ENCODE results near the gene STXBP3.

DNA sequence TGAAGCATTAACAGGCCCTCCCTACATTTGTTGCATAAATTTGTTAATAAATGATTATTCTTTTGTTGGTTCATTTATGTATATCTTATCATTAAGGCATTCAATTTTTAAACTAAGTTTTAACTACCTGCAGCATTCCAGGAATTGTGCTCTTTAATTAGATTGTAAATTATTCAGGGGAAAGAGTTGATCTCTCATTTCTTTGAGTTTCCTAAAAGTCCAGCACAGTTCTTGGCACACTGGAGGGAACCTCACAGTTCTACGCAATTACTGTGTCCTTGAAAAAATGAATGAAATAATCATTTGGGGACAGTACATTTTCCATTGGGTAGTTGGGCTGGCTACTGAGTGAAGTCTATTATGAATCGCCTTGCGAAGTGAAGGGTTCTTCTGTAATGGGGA, 493 bp upstream of the STXBP3 start:
- TF ChIP-seq CTCF (IDR thresholded peaks at IDR 0.05; ENCODE audit: low read depth, low read length) (no peak), EZH2phosphoT487 (IDR thresholded peaks at IDR 0.05; ENCODE audit: low read depth) (no peak)

Measured in OCI-LY3 (cell line).